GM13977 (cell line): ENCODE measurements around the gene MEP1A.

ENCODE experiments used
- DNase-seq: peaks from one replicate; pipeline ENCODE4 v3.0.0; 2012; ENCODE audit warnings: low spot score
- in situ Hi-C: fragments of 300-500 bp; cut with MboI; formaldehyde crosslinking; loops from one replicate; pipeline ENCODE4 v1.12.0; 2022; ENCODE audit warnings: low sequenced_read_pairs, low pct_unique_long_range_greater_than_20kb, mixed read lengths, inconsistent platforms; ENCODE audit not compliant: unreplicated experiment
- TF ChIP-seq, protein P1 (sequence below): IDR thresholded peaks from 2 replicates; pipeline ENCODE4 v1.5.1; 2012; ENCODE audit warnings: mild to moderate bottlenecking, control low read depth; ENCODE audit not compliant: insufficient read depth; ENCODE audit errors: extremely low read depth, missing control alignments

The MEP1A gene

GRCh38 chr6:46796848-46797580 lies 3.8 kb downstream of the MEP1A start:
- no peak for DNase-seq
- TF ChIP-seq, protein P1, sequence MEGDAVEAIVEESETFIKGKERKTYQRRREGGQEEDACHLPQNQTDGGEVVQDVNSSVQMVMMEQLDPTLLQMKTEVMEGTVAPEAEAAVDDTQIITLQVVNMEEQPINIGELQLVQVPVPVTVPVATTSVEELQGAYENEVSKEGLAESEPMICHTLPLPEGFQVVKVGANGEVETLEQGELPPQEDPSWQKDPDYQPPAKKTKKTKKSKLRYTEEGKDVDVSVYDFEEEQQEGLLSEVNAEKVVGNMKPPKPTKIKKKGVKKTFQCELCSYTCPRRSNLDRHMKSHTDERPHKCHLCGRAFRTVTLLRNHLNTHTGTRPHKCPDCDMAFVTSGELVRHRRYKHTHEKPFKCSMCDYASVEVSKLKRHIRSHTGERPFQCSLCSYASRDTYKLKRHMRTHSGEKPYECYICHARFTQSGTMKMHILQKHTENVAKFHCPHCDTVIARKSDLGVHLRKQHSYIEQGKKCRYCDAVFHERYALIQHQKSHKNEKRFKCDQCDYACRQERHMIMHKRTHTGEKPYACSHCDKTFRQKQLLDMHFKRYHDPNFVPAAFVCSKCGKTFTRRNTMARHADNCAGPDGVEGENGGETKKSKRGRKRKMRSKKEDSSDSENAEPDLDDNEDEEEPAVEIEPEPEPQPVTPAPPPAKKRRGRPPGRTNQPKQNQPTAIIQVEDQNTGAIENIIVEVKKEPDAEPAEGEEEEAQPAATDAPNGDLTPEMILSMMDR = no peak
- in situ Hi-C loops = no loop called here

DNA sequence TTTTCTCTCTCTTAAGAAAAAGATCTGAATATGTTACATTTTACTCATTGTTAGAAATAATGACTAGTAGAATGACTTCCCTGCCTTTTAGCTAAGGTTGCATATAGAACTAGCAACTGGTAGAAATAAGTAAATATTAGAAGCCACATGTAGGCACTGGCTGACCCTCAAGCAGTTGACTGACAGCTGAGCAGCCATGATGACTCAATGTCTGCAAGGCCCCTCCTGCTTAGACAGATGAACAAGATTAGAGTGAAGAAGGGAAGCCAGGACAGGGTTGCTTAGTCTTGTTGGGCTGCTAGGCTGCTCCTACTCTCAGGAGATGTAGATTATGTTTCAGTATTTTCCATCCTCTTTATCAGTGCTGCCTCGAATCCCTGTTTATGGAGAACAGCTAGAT lies 6.5 kb downstream of the MEP1A start:
- DNase-seq = no peak
- in situ Hi-C loops = no loop called here
- TF ChIP-seq, protein P1 = no peak

DNA sequence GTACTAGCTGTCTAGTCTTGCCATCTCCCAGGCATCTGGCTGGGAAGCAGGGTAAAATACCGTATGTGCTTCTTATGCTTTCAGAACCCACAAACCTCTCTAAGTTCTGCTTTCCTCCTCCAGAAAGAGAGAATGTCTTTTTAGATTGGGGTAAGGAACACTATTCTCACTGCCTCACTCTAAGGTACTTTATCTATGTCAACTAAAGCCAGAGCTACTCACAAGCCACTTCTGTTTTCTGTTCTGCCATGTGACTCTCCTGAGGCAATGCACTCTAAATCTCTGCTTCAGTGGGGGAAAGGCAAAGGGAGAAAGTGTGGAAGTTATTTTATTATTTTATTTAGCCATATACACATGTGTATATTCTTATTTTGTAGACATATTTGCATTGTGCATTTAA lies 15.6 kb downstream of the MEP1A start:
- in situ Hi-C loops = no loop called here
- no peak for DNase-seq

DNA sequence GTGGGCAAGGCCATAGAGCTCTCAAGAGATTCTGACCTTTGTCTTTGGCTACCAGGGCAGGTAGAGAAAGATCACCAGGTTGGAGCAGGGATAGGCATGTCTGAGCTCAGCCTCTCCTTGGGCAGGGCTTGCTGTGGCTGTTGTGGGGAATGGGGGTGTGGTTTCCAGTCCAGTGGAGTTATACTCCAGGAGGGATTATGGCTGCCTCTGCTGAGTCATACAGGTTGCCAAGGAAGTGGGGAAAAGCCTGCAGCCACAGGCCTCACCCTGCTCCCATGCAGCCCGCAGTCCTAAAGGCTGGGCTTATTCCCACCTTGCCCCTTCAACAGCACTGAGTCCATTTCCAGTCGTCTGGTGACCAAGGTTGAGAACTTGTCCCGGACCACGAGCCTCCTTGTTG lies 21.9 kb downstream of the MEP1A start:
- TF ChIP-seq, protein P1 = no peak
- no peak for DNase-seq
- in situ Hi-C loops = no loop called here

More for the DNA sequence above, 15.6 kb downstream of the MEP1A start:
- TF ChIP-seq, protein P1 = no peak

DNA sequence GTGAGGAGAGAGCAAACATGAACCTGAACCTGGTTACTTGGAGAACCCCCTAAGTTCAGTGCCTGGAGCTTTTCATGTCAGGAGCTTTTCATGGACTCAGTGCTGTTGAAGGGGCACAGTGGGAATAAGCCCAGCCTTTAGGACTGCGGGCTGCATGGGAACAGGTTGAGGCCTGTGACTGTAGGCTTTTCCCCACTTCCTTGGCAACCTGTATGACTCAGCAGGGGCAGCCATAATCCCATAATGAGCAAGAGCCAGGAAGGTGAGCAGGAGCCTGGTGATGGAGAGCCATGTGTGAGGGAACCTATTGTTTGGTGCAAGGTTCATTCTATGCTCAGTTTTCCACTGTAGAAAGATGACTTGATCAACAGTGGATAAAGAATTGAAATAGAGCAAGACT lies 23.4 kb downstream of the MEP1A start:
- DNase-seq = no peak
- in situ Hi-C loops = no loop called here
- TF ChIP-seq, protein P1 = no peak

GRCh38 chr6:46819561-46819960 lies 26.4 kb downstream of the MEP1A start:
- TF ChIP-seq, protein P1 = no peak
- in situ Hi-C loops = no loop called here
- no peak for DNase-seq

GRCh38 chr6:46821458-46821881 lies 28.3 kb downstream of the MEP1A start:
- in situ Hi-C loops = no loop called here
- DNase-seq = no peak
- TF ChIP-seq, protein P1 = no peak
